Epithelial cell of prostate (primary cell): ENCODE data around the gene LRP1B.
"Not testable (repeated sequence)": the region's sequence is repeated elsewhere in the genome, so short reads cannot be mapped to it uniquely, and the experiment has no call there.

Source experiments
- DNase-seq: peaks from one replicate; pipeline ENCODE4 v3.0.0-alpha.2; 2011; ENCODE audit warnings: low read depth, low spot score
- H3K27ac ChIP-seq: fragments of 450-650 bp; 2 replicates; pipeline ENCODE4 v1.5.1; 2017; ENCODE audit warnings: mild to moderate bottlenecking

The LRP1B gene

DNA sequence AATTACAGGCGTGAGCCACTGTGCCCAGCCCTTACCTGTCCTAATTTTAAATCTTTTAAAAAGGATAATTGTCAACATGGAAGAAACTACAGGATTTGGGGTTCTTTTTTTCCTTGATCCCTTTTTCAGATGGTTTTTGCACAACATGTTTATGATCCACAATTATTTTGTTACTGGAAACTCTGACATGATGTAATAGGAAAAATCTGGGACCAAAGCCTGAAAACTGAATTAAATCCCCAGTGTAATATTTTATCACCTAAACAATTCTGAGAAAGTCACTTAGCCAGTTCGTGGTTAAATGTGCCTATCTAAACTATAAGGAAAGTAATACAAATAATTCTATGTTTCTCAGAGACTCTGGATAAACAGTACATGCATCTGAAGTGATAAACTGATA, 1649.7 kb downstream of the LRP1B start:
- DNase-seq = no peak
- H3K27ac ChIP-seq = no peak overlapping the region

DNA sequence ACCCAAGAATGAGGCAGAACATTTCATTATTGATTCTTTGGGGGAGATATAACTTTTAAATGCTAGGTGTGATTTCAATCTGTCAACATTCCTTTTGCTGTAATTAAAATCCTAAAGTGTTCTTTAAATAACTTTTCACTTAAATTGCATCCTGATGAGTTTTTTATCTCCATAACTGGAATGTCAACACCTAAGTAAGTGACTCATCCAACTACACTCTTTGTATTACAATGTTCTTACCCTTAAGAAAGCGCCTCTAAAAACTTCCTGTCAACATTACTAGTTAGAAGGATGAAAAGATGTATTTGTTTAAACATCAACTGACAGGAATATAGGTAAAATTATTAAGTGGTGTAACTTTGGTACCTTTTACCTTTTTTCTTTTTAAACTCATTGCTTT, 1657.0 kb downstream of the LRP1B start:
- DNase-seq = no peak
- H3K27ac ChIP-seq = no peak overlapping the region

DNA sequence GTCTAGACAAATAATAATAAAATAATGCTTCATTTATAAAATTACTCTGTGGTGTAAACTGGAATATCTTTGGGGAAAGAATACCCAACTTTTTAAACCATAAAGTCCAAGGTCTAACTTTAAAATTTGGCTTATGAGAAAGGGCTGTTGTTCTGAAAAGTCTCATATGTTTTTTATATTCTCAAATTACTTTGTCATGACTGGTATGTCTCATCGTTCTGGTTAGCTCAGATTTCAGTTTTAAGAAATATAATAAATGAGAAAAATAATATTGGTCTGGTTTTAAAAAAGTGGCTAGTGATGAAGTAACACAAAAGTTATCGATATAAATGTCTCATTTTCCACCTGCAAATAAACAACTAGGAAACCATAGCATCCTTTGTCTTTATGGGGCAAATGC, 1658.1 kb downstream of the LRP1B start:
- no peak for DNase-seq
- H3K27ac ChIP-seq = no peak overlapping the region

DNA sequence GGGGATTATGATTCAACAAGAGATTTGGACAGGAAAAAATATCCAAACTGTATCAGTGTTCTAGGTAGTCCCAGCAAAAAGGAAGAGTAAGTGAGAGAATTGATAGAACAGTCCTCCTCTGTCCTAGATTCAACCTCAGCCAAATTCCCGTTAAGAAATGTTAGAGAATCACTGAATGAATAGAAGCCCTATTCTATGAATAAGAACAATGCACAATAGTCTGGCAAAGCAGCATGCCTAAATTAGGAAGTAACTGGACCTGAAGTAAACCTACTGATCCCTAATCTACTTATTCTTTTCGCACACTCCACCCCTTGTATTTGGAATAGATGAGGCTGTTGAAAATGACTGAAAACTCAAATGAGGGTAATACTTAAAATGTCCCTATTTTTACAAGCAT, 1665.5 kb downstream of the LRP1B start:
- no peak for DNase-seq
- H3K27ac ChIP-seq = no peak overlapping the region

DNA sequence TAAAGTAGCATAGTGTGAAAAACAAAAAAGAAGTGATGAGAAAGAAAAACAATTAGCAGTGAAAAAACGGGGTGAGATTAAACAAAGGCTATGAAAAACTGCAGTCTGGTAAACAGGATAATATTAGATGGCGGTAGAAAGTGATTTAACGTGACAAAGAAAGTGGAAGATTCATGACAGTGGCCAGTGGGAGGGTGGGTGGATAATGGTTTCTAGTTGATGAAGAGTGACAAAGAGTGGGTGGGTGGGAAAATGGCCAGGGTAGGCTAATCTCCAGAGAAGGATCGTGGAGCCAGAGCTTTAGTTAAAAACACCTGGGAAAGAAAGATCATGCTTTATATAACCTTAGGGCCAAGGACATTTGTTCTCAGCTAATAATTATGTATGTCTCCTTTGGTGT, 1667.8 kb downstream of the LRP1B start:
- no peak for DNase-seq
- no peak overlapping the region for H3K27ac ChIP-seq

GRCh38 chr2:140457483-140457882, 1673.3 kb downstream of the LRP1B start:
- no peak overlapping the region for H3K27ac ChIP-seq
- no peak for DNase-seq

- H3K27ac ChIP-seq = no peak overlapping the region
- DNase-seq = no peak
These were observed 1675.5 kb downstream of the LRP1B start for GRCh38 chr2:140455315-140455714.

- DNase-seq = no peak
- H3K27ac ChIP-seq = no peak overlapping the region
These were observed 1676.1 kb downstream of the LRP1B start for GRCh38 chr2:140454717-140455116.

GRCh38 chr2:140451324-140451723, 1679.5 kb downstream of the LRP1B start:
- DNase-seq = no peak
- no peak overlapping the region for H3K27ac ChIP-seq

DNA sequence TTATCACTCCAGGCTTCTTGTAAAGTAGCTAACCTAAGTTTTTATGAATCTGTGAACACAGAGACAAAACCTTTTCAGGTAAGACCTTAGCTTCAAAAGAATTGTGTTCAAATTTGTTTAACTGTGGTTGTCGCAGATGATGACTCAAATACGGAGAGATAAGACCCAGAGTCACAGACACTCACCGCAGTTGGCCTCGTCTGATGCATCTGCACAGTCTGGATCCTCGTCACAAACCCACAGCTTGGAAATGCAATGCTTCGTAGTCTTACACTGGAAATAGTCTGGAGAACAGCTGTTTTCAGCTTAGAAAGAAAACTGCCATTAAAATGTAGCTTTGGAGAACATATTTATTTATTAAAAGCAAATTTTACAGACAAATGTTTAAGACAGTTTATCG, 1688.5 kb downstream of the LRP1B start:
- DNase-seq = no peak
- no peak overlapping the region for H3K27ac ChIP-seq

DNA sequence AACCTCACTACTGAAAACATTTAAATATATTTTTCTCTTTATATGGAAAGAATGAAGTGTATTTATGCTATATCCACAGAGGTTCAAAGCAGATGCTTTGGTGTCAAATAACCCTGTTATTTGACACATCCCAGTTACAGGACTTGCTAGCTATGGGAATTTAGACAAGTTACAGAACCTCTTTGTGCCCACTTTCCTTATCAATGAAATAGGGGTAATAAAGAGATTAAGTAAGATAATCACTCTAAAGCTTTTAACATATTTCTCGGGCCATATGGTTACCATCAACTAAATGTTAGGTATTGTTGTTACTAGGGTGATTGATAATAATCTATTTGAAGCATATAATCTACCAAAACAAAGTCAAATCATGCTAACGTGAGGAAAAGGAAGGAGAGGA, 1690.0 kb downstream of the LRP1B start:
- DNase-seq = no peak
- H3K27ac ChIP-seq = no peak overlapping the region

GRCh38 chr2:140436936-140437335, 1693.9 kb downstream of the LRP1B start:
- no peak for DNase-seq

GRCh38 chr2:140427033-140427432, 1703.8 kb downstream of the LRP1B start:
- H3K27ac ChIP-seq, DNase-seq: not testable (repeated sequence)

More at GRCh38 chr2:140436936-140437335, 1693.9 kb downstream of the LRP1B start:
- H3K27ac ChIP-seq = no peak overlapping the region

GRCh38 chr2:140424471-140424870, 1706.3 kb downstream of the LRP1B start:
- no peak overlapping the region for H3K27ac ChIP-seq
- no peak for DNase-seq

GRCh38 chr2:140422759-140423158, 1708.1 kb downstream of the LRP1B start:
- DNase-seq = no peak
- H3K27ac ChIP-seq = no peak overlapping the region

- no peak for DNase-seq
- no peak overlapping the region for H3K27ac ChIP-seq
These were observed 1713.3 kb downstream of the LRP1B start for GRCh38 chr2:140417504-140417903.

- H3K27ac ChIP-seq = no peak overlapping the region
- DNase-seq = no peak
These were observed 1714.2 kb downstream of the LRP1B start for GRCh38 chr2:140416577-140416976.

DNA sequence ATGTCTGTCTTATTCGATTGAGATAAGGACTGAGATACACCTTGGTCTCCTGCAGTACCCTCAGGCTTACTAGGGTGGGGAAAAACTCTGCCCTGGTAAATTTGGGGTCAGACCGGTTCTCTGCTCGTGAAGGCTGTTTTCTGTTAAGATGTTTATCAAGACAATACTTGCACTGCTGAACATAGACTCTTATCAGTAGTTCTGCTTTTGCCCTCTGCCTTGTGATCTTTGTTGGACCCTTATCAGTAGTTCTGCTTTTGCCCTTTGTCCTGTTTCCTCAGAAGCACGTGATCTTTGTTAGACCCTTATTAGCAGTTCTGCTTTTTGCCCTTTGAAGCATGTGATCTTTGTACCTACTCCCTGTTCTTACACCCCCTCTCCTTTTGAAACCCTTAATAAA, 1715.8 kb downstream of the LRP1B start:
- not testable (repeated sequence) for DNase-seq, H3K27ac ChIP-seq

DNA sequence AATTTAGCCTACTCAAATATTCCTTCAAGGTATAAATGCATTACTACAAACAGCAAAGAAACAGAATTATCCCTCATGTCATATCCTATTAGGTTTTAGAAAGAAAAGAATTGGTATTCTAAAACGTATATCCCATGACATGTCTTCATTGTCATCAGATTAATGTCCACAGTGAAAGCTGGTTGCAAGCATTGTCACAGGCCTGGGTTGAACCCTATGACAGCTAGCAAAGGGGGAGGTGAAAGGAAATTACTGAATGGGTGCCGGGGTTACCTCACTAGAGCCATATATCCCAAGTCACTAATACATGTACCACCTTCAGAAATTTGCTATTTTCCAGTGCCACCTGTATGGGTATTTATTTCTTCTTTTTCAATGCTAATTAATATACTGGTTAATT, 1720.1 kb downstream of the LRP1B start:
- DNase-seq = no peak
- no peak overlapping the region for H3K27ac ChIP-seq

- no peak for DNase-seq
These were observed 1729.8 kb downstream of the LRP1B start for GRCh38 chr2:140401056-140401455.

GRCh38 chr2:140392824-140393223, 1738.0 kb downstream of the LRP1B start:
- no peak overlapping the region for H3K27ac ChIP-seq
- DNase-seq = no peak

More at GRCh38 chr2:140401056-140401455, 1729.8 kb downstream of the LRP1B start:
- H3K27ac ChIP-seq = no peak overlapping the region

DNA sequence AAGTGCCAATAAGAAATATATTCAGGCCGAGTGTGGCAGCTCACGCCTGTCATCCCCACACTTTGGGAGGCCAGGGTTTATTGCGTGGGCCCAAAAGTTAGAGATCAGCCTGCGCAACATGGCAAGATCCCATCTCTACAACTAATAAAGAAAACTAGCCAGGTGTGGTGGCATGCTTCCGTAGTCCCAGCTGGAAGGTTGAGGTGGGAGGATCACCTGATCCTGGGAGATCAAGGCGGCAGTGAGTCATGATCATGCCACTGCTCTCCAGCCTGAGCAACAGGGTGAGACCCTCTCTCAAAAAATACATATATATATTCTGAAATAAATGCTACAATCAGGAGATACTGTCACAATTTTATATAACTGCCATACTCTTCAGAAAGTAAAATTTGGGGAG, 1745.9 kb downstream of the LRP1B start:
- H3K27ac ChIP-seq = no peak overlapping the region
- no peak for DNase-seq

DNA sequence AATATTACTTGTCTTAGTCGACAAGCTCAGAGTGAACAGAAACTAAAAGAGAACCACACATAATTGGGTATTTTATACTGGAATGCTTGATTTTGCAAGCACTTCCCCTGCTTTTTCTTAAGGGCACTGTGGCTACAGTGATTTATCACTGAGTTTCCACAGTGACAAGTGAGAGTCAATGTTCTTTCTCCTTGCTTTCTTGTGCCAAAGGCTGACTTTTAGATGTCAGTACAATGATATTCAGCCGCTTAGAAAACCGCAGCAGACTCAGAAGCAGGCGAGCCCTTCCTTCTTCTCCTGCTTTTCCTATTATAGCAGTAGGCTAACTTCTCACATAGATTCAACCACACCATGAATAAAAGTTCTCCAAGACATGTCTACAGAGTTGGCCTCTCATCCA, 1747.0 kb downstream of the LRP1B start:
- H3K27ac ChIP-seq = no peak overlapping the region
- DNase-seq = no peak
